ENCODE data around the gene GABPA.

The GABPA gene

GRCh38 chr21:25809013-25809412 is 74.2 kb downstream of the GABPA start:
- DNase-seq (ENCODE audit: low spot score) (no peak), FAIRE-seq (no peak)

DNA sequence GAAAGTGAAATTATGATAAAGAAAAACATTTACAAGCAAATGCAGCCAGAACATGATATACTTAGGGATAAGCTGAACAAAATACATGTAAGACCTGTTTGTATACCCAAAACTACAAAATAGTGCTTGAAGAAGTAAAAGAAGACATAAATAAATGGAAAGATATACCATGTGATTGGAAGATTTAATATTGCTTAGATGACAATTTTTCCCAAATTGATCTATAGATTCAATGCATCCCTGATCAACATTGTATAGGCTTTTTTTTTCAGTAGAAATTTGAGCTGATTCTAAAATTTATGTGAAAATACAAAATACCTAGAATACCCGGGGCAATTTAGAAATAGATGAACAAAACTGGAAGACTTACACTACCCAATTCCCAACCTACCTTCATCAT is 76.4 kb downstream of the GABPA start:
- no peak for FAIRE-seq

GRCh38 chr21:25813917-25814316 is 79.1 kb downstream of the GABPA start:
- DNase-seq (ENCODE audit: low spot score), result no peak
- no peak for FAIRE-seq

More for the DNA sequence above, 76.4 kb downstream of the GABPA start:
- no peak for DNase-seq (ENCODE audit: low spot score)

DNA sequence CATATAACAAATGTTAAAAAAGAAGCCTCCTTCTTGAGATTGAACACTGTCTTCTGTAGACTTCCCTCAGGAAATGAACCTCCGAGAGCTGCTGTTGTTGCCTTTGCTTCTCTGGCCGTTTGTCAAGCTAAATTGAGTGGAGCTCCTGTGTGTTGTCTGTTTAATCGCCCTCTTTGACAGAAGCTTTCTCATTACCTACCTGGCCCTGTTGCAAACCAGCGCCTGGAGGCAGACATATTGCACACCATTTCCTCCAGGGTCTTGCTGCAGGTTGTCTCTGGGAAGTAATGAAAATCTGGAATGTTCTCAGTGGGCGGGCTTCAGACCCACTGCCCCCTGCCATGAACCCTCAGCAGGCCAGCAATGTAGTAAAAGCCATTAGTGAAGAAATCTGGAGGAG is 83.3 kb downstream of the GABPA start:
- DNase-seq (ENCODE audit: low spot score) (no peak), FAIRE-seq (no peak)

DNA sequence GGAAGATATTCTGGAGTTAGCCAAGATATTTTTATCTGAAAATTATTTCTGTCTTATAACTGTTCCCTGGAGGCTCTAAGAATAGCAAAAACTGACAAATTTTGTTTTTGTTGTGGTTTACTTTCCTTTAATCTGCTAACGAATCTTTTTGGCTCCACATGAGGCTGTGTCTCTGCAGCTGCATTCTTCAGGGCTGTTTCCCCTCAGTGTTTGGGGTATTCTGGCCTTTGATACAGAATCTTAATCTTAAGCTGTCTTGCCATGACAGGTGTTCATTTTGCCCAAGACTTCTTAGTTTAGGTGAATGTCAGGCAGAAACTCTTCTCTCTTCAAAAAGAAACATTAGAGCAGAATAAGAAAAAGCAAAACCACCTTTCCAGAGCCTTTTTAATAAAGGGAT is 83.8 kb downstream of the GABPA start:
- FAIRE-seq, result no peak
- DNase-seq (ENCODE audit: low spot score), result no peak

Data from RCC 7860 (cell line).